NB4 (cell line): ENCODE results near the gene SRXN1.

Experiments
- MYC ChIP-seq: IDR thresholded peaks from 2 replicates; pipeline ENCODE4 v1.6.1; 2011; ENCODE audit warnings: low read depth, low read length
- TF ChIP-seq, protein P1 (sequence below): IDR thresholded peaks from one replicate; pipeline ENCODE4 v1.5.1; 2012; ENCODE audit warnings: low read depth, low read length
- TF ChIP-seq, protein P2 (sequence below): IDR thresholded peaks from 2 replicates; pipeline ENCODE4 v1.6.1; 2011; ENCODE audit warnings: low read depth, low read length

DNA sequence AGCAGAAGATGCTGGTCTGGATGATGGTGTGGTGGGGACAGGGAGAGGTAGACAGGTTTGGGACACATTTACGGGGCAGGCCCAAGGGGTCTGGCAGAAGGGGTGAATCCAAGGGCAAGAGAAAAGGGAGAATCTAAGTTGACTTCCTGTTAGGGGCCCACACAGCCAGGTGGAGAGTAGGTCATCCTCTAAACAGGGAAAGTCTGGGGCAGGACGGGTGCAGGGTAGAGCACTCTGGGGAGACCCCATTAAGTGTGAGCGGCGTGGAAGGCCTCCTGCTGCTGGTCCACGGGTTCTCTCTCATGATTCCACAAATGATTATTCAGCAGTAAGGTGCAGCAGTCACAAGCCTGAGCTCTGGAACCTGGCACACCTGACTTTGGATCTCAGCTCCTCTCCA is 2.7 kb downstream of the SRXN1 start:
- TF ChIP-seq, protein P1, sequence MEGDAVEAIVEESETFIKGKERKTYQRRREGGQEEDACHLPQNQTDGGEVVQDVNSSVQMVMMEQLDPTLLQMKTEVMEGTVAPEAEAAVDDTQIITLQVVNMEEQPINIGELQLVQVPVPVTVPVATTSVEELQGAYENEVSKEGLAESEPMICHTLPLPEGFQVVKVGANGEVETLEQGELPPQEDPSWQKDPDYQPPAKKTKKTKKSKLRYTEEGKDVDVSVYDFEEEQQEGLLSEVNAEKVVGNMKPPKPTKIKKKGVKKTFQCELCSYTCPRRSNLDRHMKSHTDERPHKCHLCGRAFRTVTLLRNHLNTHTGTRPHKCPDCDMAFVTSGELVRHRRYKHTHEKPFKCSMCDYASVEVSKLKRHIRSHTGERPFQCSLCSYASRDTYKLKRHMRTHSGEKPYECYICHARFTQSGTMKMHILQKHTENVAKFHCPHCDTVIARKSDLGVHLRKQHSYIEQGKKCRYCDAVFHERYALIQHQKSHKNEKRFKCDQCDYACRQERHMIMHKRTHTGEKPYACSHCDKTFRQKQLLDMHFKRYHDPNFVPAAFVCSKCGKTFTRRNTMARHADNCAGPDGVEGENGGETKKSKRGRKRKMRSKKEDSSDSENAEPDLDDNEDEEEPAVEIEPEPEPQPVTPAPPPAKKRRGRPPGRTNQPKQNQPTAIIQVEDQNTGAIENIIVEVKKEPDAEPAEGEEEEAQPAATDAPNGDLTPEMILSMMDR: no peak
- TF ChIP-seq, protein P2, sequence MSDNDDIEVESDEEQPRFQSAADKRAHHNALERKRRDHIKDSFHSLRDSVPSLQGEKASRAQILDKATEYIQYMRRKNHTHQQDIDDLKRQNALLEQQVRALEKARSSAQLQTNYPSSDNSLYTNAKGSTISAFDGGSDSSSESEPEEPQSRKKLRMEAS: no peak
- no peak for TF ChIP-seq MYC
